Measurements from ENCODE around the gene FBXL19.

FBXL19 gene

DNA sequence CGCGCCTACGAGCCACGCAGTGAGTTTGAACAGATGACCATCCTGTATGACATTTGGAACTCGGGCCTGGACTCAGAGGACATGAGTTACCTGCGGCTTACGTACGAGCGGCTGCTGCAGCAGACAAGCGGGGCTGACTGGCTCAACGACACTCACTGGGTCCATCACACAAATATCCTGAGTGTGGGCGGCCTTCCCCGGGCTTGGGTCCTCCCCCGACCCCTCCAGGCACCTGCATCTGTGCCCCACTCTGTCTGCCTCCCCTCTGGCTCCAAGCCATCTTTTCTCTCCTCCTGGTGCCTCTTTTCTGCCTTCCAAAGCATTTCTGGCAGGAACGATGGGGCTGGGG is 56.6 kb downstream of the FBXL19 start:
- Histone ChIP-seq H3K36me3 (ENCODE audit: control insufficient read depth, low read depth, low read length) (peaks cover 69% of the 10 kb centered on the region), H3K4me1 (ENCODE audit: control insufficient read depth, low read depth, low read length) (no peaks in the 10 kb centered on the region), H3K27ac (ENCODE audit: low read length) (no peak overlapping the region), H3K27me3 (ENCODE audit: control insufficient read depth, insufficient read depth, low read length) (no peaks in the 10 kb centered on the region), H3K9me3 (ENCODE audit: control insufficient read depth, low read depth, low read length) (no peaks in the 10 kb centered on the region), H3K9ac (ENCODE audit: low read length) (no peak overlapping the region), H3K4me3 (ENCODE audit: low read length) (no peak overlapping the region)

GRCh38 chr16:30980434-30980833 is 57.1 kb downstream of the FBXL19 start:
- no peak overlapping the region for H3K9ac ChIP-seq (ENCODE audit: low read length)
- no peaks in the 10 kb centered on the region for H3K4me1 ChIP-seq (ENCODE audit: control insufficient read depth, low read depth, low read length)
- peaks cover 65% of the 10 kb centered on the region for H3K36me3 ChIP-seq (ENCODE audit: control insufficient read depth, low read depth, low read length)
- H3K27me3 ChIP-seq (ENCODE audit: control insufficient read depth, insufficient read depth, low read length), result no peaks in the 10 kb centered on the region
- H3K27ac ChIP-seq (ENCODE audit: low read length), result no peak overlapping the region
- no peak overlapping the region for H3K4me3 ChIP-seq (ENCODE audit: low read length)
- no peaks in the 10 kb centered on the region for H3K9me3 ChIP-seq (ENCODE audit: control insufficient read depth, low read depth, low read length)

- Histone ChIP-seq H3K9ac (ENCODE audit: low read length) (no peak overlapping the region), H3K4me1 (ENCODE audit: control insufficient read depth, low read depth, low read length) (no peaks in the 10 kb centered on the region), H3K36me3 (ENCODE audit: control insufficient read depth, low read depth, low read length) (peaks cover 59% of the 10 kb centered on the region), H3K4me3 (ENCODE audit: low read length) (no peak overlapping the region), H3K27ac (ENCODE audit: low read length) (no peak overlapping the region), H3K9me3 (ENCODE audit: control insufficient read depth, low read depth, low read length) (no peaks in the 10 kb centered on the region), H3K27me3 (ENCODE audit: control insufficient read depth, insufficient read depth, low read length) (no peaks in the 10 kb centered on the region)
These were observed 57.6 kb downstream of the FBXL19 start for GRCh38 chr16:30980959-30981358.

DNA sequence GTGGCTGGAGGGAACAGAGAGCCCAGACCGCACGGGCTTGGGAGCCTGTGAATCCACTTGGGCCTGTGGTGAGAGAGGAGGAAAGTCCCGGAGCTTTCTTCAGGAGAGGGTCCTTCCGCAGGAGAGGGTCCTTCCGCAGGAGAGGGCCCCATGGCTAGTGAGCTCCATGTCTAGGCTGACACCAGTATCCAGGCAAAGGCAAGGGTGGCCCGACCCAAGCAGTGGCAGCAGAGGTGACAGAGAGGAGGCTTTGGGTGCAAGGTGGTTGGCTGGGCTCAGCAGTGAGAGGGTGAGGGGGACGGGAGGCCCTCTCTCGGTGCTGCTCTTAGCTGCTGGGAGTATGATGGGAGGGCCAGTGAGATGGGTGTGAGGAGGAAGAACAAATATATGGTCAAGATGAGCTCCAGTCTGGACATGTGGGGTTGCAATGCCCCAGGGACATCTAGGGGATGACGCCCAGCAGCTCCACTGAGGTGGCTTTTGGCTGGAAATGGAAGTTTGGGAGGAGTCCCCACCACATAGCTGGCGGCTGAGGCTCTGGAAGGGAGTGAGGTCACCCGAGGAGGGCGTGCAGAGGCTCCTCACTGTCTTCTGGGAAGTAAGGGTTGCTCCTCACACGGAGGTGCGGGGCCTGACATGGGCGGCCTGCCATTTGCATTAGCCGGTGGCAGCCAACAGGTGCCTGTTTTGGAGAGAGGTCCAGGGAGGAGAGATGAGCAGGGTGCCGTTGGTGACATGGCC is 59.3 kb downstream of the FBXL19 start:
- no peaks in the 10 kb centered on the region for H3K9me3 ChIP-seq (ENCODE audit: control insufficient read depth, low read depth, low read length)
- H3K9ac ChIP-seq (ENCODE audit: low read length), result no peak overlapping the region
- H3K4me1 ChIP-seq (ENCODE audit: control insufficient read depth, low read depth, low read length), result no peaks in the 10 kb centered on the region
- peaks cover 45% of the 10 kb centered on the region for H3K36me3 ChIP-seq (ENCODE audit: control insufficient read depth, low read depth, low read length)
- H3K4me3 ChIP-seq (ENCODE audit: low read length), result no peak overlapping the region
- H3K27me3 ChIP-seq (ENCODE audit: control insufficient read depth, insufficient read depth, low read length), result no peaks in the 10 kb centered on the region
- H3K27ac ChIP-seq (ENCODE audit: low read length), result no peak overlapping the region

GRCh38 chr16:30983289-30983889 is 60.0 kb downstream of the FBXL19 start:
- Histone ChIP-seq H3K4me3 (ENCODE audit: low read length) (no peak overlapping the region), H3K36me3 (ENCODE audit: control insufficient read depth, low read depth, low read length) (peaks cover 42% of the 10 kb centered on the region), H3K9ac (ENCODE audit: low read length) (no peak overlapping the region), H3K4me1 (ENCODE audit: control insufficient read depth, low read depth, low read length) (no peaks in the 10 kb centered on the region), H3K27ac (ENCODE audit: low read length) (no peak overlapping the region), H3K9me3 (ENCODE audit: control insufficient read depth, low read depth, low read length) (no peaks in the 10 kb centered on the region), H3K27me3 (ENCODE audit: control insufficient read depth, insufficient read depth, low read length) (no peaks in the 10 kb centered on the region)

GRCh38 chr16:30983898-30984610 is 60.7 kb downstream of the FBXL19 start:
- Histone ChIP-seq H3K36me3 (ENCODE audit: control insufficient read depth, low read depth, low read length) (peaks cover 39% of the 10 kb centered on the region), H3K9me3 (ENCODE audit: control insufficient read depth, low read depth, low read length) (no peaks in the 10 kb centered on the region), H3K4me3 (ENCODE audit: low read length) (no peak overlapping the region), H3K27me3 (ENCODE audit: control insufficient read depth, insufficient read depth, low read length) (no peaks in the 10 kb centered on the region), H3K4me1 (ENCODE audit: control insufficient read depth, low read depth, low read length) (no peaks in the 10 kb centered on the region), H3K27ac (ENCODE audit: low read length) (no peak overlapping the region), H3K9ac (ENCODE audit: low read length) (no peak overlapping the region)

DNA sequence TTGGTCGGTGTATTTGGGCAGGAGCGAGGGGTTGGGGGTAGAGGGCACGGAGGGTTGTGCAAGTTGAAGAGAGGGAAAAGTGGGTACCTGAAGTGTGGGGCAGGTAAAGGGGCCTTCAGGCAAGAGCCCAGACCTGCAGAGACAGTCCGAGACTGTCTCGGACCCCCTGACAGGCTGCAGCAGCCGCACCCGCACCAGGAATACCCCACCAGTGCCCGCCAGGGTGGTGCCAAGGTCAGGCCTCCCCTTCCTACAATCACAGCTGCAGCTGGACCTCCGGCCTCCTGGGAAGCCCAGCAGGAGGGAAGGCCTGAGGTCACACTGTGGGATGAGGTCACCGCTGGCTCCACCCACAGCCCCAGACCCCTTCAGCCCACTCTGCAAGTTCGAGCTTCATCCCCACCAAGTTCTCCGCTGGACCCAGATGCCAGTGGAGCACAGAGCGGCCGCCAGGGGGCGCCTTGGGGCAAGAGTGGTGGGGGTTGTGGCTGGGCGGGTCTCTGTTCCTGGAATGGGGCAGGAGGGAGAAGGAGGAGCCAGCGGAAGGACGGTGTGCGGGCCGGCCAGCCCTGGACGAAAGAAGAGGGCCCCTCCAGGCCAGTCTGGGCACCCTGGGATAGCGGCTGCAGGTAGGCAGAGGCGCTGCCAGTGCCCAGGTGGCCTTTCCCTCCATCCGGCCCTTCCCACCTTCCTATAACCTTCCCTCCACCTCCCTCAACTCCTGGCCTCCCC is 61.5 kb downstream of the FBXL19 start, which contains the start of gene HSD3B7:
HSD3B7 (plus strand) TSS at position 539 of the 732 bp plus-strand sequence. CDS start 452 bp downstream, outside the sequence.
- Histone ChIP-seq H3K4me3 (ENCODE audit: low read length) (peak within 1 kb of the TSS; percentile 33), H3K36me3 (ENCODE audit: control insufficient read depth, low read depth, low read length) (peaks cover 35% of the 10 kb centered on the region), H3K9ac (ENCODE audit: low read length) (no peak within 1 kb of the TSS), H3K27me3 (ENCODE audit: control insufficient read depth, insufficient read depth, low read length) (no peaks in the 10 kb centered on the region), H3K9me3 (ENCODE audit: control insufficient read depth, low read depth, low read length) (no peaks in the 10 kb centered on the region), H3K4me1 (ENCODE audit: control insufficient read depth, low read depth, low read length) (no peaks in the 10 kb centered on the region), H3K27ac (ENCODE audit: low read length) (no peak within 1 kb of the TSS)

DNA sequence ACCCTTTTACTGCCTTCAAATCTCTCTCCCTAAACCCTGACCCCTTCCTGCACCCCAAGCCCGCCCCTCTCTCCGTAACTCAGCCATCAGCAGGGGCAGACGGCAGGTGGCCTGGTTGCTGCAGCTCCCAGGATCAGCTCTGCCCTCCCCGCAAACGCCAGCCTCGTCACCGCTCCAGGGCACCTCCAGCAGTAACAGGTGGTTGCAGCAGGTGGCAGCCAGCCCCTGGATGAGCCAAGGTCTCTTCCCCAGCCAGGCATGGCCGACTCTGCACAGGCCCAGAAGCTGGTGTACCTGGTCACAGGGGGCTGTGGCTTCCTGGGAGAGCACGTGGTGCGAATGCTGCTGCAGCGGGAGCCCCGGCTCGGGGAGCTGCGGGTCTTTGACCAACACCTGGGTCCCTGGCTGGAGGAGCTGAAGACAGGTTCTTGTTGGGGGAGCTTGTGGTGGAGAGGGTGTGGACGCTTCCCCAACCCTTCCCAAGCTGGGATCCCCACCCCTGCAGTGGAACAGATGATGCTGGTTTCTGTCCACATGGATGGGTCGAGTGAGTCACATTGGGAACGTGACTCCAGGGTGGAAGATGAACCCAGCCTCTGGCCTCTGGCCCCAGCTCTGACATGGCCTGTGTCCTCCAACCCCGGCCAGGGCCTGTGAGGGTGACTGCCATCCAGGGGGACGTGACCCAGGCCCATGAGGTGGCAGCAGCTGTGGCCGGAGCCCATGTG is 62.2 kb downstream of the FBXL19 start:
- no peaks in the 10 kb centered on the region for H3K27me3 ChIP-seq (ENCODE audit: control insufficient read depth, insufficient read depth, low read length)
- H3K36me3 ChIP-seq (ENCODE audit: control insufficient read depth, low read depth, low read length), result peaks cover 29% of the 10 kb centered on the region
- peak overlapping the region; percentile 33 for H3K4me3 ChIP-seq (ENCODE audit: low read length)
- H3K4me1 ChIP-seq (ENCODE audit: control insufficient read depth, low read depth, low read length), result no peaks in the 10 kb centered on the region
- no peaks in the 10 kb centered on the region for H3K9me3 ChIP-seq (ENCODE audit: control insufficient read depth, low read depth, low read length)
- no peak overlapping the region for H3K27ac ChIP-seq (ENCODE audit: low read length)
- no peak overlapping the region for H3K9ac ChIP-seq (ENCODE audit: low read length)

- H3K4me3 ChIP-seq (ENCODE audit: low read length), result no peak overlapping the region
- no peaks in the 10 kb centered on the region for H3K9me3 ChIP-seq (ENCODE audit: control insufficient read depth, low read depth, low read length)
- H3K36me3 ChIP-seq (ENCODE audit: control insufficient read depth, low read depth, low read length), result peaks cover 21% of the 10 kb centered on the region
- H3K4me1 ChIP-seq (ENCODE audit: control insufficient read depth, low read depth, low read length), result no peaks in the 10 kb centered on the region
- no peak overlapping the region for H3K27ac ChIP-seq (ENCODE audit: low read length)
- no peaks in the 10 kb centered on the region for H3K27me3 ChIP-seq (ENCODE audit: control insufficient read depth, insufficient read depth, low read length)
- H3K9ac ChIP-seq (ENCODE audit: low read length), result no peak overlapping the region
These were observed 63.0 kb downstream of the FBXL19 start for GRCh38 chr16:30986129-30986991.

- no peak overlapping the region for H3K4me3 ChIP-seq (ENCODE audit: low read length)
- H3K4me1 ChIP-seq (ENCODE audit: control insufficient read depth, low read depth, low read length), result no peaks in the 10 kb centered on the region
- H3K36me3 ChIP-seq (ENCODE audit: control insufficient read depth, low read depth, low read length), result peaks cover 13% of the 10 kb centered on the region
- H3K27me3 ChIP-seq (ENCODE audit: control insufficient read depth, insufficient read depth, low read length), result no peaks in the 10 kb centered on the region
- H3K27ac ChIP-seq (ENCODE audit: low read length), result no peak overlapping the region
- no peak overlapping the region for H3K9ac ChIP-seq (ENCODE audit: low read length)
- no peaks in the 10 kb centered on the region for H3K9me3 ChIP-seq (ENCODE audit: control insufficient read depth, low read depth, low read length)
These were observed 64.3 kb downstream of the FBXL19 start for GRCh38 chr16:30987581-30988190.

Data from iPS-18a (cell line).